RWPE2 (cell line): ENCODE results near the gene CAPN9.

Experiments
- ATAC-seq: fragments of 200-7000 bp; cut with Tn5 transposase; 3 replicates; pipeline ENCODE4 v1.9.1; 2021; ENCODE audit warnings: low read depth
- DNase-seq: peaks from one replicate; pipeline ENCODE4 v3.0.0-alpha.2; 2020; ENCODE audit warnings: low spot score
- H3K27ac ChIP-seq: fragments of 450-650 bp; 2 replicates; pipeline ENCODE4 v1.5.1; 2017; ENCODE audit warnings: mild to moderate bottlenecking; ENCODE audit not compliant: poor library complexity, severe bottlenecking
- H3K27me3 ChIP-seq: fragments of 250-450 bp; sonication (Bioruptor Pico); 2 replicates; pipeline ENCODE4 v1.5.1; 2021; ENCODE audit warnings: mild to moderate bottlenecking, moderate library complexity; ENCODE audit not compliant: insufficient read depth, poor library complexity, severe bottlenecking
- H3K36me3 ChIP-seq: fragments of 250-450 bp; sonication (Bioruptor Pico); 2 replicates; pipeline ENCODE4 v1.5.1; 2020; ENCODE audit warnings: low read depth, mild to moderate bottlenecking, moderate library complexity
- H3K4me1 ChIP-seq: fragments of 250-450 bp; sonication (Bioruptor Pico); 2 replicates; pipeline ENCODE4 v1.5.1; 2021; ENCODE audit warnings: mild to moderate bottlenecking, moderate library complexity; ENCODE audit not compliant: insufficient read depth, poor library complexity, severe bottlenecking
- H3K4me3 ChIP-seq: fragments of 250-450 bp; sonication (Bioruptor Pico); 2 replicates; pipeline ENCODE4 v1.5.1; 2021; ENCODE audit warnings: mild to moderate bottlenecking, moderate library complexity; ENCODE audit not compliant: severe bottlenecking
- H3K9me3 ChIP-seq: fragments of 250-450 bp; sonication (Bioruptor Pico); 2 replicates; pipeline ENCODE4 v1.5.1; 2021; ENCODE audit warnings: mild to moderate bottlenecking, moderate library complexity; ENCODE audit not compliant: severe bottlenecking
- CTCF ChIP-seq: fragments of 450-650 bp; IDR thresholded peaks from one replicate; pipeline ENCODE4 v1.5.1; 2017; ENCODE audit warnings: mild to moderate bottlenecking, moderate library complexity; ENCODE audit not compliant: poor library complexity, severe bottlenecking

CAPN9 gene

GRCh38 chr1:230831771-230832170, 84.6 kb downstream of the CAPN9 start:
- no peak for TF ChIP-seq CTCF
- Histone ChIP-seq H3K36me3 (no peaks in the 10 kb centered on the region), H3K27ac (no peak overlapping the region), H3K27me3 (no peaks in the 10 kb centered on the region), H3K4me1 (no peaks in the 10 kb centered on the region), H3K4me3 (no peak overlapping the region), H3K9me3 (no peaks in the 10 kb centered on the region)
- ATAC-seq, result no peak
- DNase-seq, result no peak

- Histone ChIP-seq H3K4me1 (no peaks in the 10 kb centered on the region), H3K27ac (no peak overlapping the region), H3K27me3 (no peaks in the 10 kb centered on the region), H3K4me3 (no peak overlapping the region), H3K36me3 (no peaks in the 10 kb centered on the region), H3K9me3 (no peaks in the 10 kb centered on the region)
- no peak for TF ChIP-seq CTCF
- ATAC-seq (no peak), DNase-seq (no peak)
Measured at GRCh38 chr1:230832476-230832875, 85.3 kb downstream of the CAPN9 start.

GRCh38 chr1:230833511-230833910, 86.3 kb downstream of the CAPN9 start:
- Histone ChIP-seq H3K36me3 (no peaks in the 10 kb centered on the region), H3K9me3 (no peaks in the 10 kb centered on the region), H3K27ac (no peak overlapping the region), H3K27me3 (no peaks in the 10 kb centered on the region), H3K4me1 (no peaks in the 10 kb centered on the region), H3K4me3 (no peak overlapping the region)
- no peak for DNase-seq
- no peak for TF ChIP-seq CTCF
- ATAC-seq, result no peak

- H3K4me3 ChIP-seq, result no peak overlapping the region
- no peak for TF ChIP-seq CTCF
- H3K36me3 ChIP-seq, result no peaks in the 10 kb centered on the region
- H3K9me3 ChIP-seq, result no peaks in the 10 kb centered on the region
- ATAC-seq (no peak), DNase-seq (no peak)
- no peak overlapping the region for H3K27ac ChIP-seq
- H3K27me3 ChIP-seq, result no peaks in the 10 kb centered on the region
- H3K4me1 ChIP-seq, result no peaks in the 10 kb centered on the region
Measured at GRCh38 chr1:230834292-230834691, 87.1 kb downstream of the CAPN9 start.

GRCh38 chr1:230836347-230836746, 89.2 kb downstream of the CAPN9 start:
- TF ChIP-seq CTCF, result no peak
- H3K4me1 ChIP-seq, result no peaks in the 10 kb centered on the region
- no peak for DNase-seq
- no peak for ATAC-seq
- H3K27me3 ChIP-seq, result no peaks in the 10 kb centered on the region
- H3K27ac ChIP-seq, result no peak overlapping the region
- H3K36me3 ChIP-seq, result no peaks in the 10 kb centered on the region
- no peaks in the 10 kb centered on the region for H3K9me3 ChIP-seq
- H3K4me3 ChIP-seq, result no peak overlapping the region
